ENCODE data around the gene ALDH1L2. TPM values are rescaled to one million over a fixed set of nuclear protein-coding genes. Genes with fewer than 3 reads are reported as not detected.

Gene ALDH1L2
- total RNA-seq, 3 donors from 2014 or later (not counting 1 experiment from before 2014, with no cell fraction given): 1.1 TPM; not detected in 2

GRCh38 chr12:105026411-105026810 lies 57.8 kb downstream of the ALDH1L2 start:
- no peak overlapping the region for H3K27ac Mint-ChIP-seq

GRCh38 chr12:105025890-105026289 lies 58.4 kb downstream of the ALDH1L2 start:
- intact Hi-C loops (cut with micrococcal nuclease): no loop called here
- H3K36me3 Mint-ChIP-seq: no peaks in the 10 kb centered on the region
- H3K9me3 Mint-ChIP-seq: no peaks in the 10 kb centered on the region
- no peak overlapping the region for H3K27ac Mint-ChIP-seq
- ATAC-seq (no peak), DNase-seq (no peak)
- H3K27me3 Mint-ChIP-seq (ENCODE audit: low read depth in 2 of 2): no peaks in the 10 kb centered on the region
- H3K4me3 Mint-ChIP-seq: no peak overlapping the region
- TF ChIP-seq, protein P1, sequence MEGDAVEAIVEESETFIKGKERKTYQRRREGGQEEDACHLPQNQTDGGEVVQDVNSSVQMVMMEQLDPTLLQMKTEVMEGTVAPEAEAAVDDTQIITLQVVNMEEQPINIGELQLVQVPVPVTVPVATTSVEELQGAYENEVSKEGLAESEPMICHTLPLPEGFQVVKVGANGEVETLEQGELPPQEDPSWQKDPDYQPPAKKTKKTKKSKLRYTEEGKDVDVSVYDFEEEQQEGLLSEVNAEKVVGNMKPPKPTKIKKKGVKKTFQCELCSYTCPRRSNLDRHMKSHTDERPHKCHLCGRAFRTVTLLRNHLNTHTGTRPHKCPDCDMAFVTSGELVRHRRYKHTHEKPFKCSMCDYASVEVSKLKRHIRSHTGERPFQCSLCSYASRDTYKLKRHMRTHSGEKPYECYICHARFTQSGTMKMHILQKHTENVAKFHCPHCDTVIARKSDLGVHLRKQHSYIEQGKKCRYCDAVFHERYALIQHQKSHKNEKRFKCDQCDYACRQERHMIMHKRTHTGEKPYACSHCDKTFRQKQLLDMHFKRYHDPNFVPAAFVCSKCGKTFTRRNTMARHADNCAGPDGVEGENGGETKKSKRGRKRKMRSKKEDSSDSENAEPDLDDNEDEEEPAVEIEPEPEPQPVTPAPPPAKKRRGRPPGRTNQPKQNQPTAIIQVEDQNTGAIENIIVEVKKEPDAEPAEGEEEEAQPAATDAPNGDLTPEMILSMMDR (IDR thresholded peaks at IDR 0.05): no peak
- Histone ChIP-seq H3K27me3 (ENCODE audit: control insufficient read depth, insufficient read depth, low read length) (no peaks in the 10 kb centered on the region), H3K36me3 (ENCODE audit: control insufficient read depth, insufficient read depth, low read length) (no peaks in the 10 kb centered on the region), H3K4me1 (ENCODE audit: control insufficient read depth, insufficient read depth, low read length) (no peaks in the 10 kb centered on the region), H3K9me3 (ENCODE audit: control insufficient read depth, insufficient read depth, low read length) (no peaks in the 10 kb centered on the region), H3K4me3 (ENCODE audit: low read length) (no peak overlapping the region), H3K27ac (ENCODE audit: low read length) (no peak overlapping the region)
- peaks cover 0 to 9% of the 10 kb centered on the region in 2 donors for H3K4me1 Mint-ChIP-seq
- 94% methylated on average over 5 of the region's 5 CpGs for WGBS (ENCODE audit: insufficient coverage)

More at GRCh38 chr12:105026411-105026810, 57.8 kb downstream of the ALDH1L2 start:
- Mint-ChIP-seq H3K9me3 (no peaks in the 10 kb centered on the region), H3K4me3 (no peak overlapping the region), H3K36me3 (no peaks in the 10 kb centered on the region), H3K4me1 (peaks cover 0 to 14% of the 10 kb centered on the region in 2 donors), H3K27me3 (ENCODE audit: low read depth in 2 of 2) (no peaks in the 10 kb centered on the region)
- Histone ChIP-seq H3K4me3 (ENCODE audit: low read length) (no peak overlapping the region), H3K27ac (ENCODE audit: low read length) (no peak overlapping the region), H3K4me1 (ENCODE audit: control insufficient read depth, insufficient read depth, low read length) (no peaks in the 10 kb centered on the region), H3K9me3 (ENCODE audit: control insufficient read depth, insufficient read depth, low read length) (no peaks in the 10 kb centered on the region), H3K27me3 (ENCODE audit: control insufficient read depth, insufficient read depth, low read length) (no peaks in the 10 kb centered on the region), H3K36me3 (ENCODE audit: control insufficient read depth, insufficient read depth, low read length) (no peaks in the 10 kb centered on the region)
- ATAC-seq (no peak), DNase-seq (no peak)
- TF ChIP-seq, protein P1 (IDR thresholded peaks at IDR 0.05): no peak
- WGBS (ENCODE audit: insufficient coverage): 95% methylated on average over 3 of the region's 4 CpGs
- intact Hi-C loops (cut with micrococcal nuclease): no loop called here

GRCh38 chr12:105024928-105025327 lies 59.3 kb downstream of the ALDH1L2 start:
- intact Hi-C loops (cut with micrococcal nuclease): no loop called here
- Histone ChIP-seq H3K36me3 (ENCODE audit: control insufficient read depth, insufficient read depth, low read length) (no peaks in the 10 kb centered on the region), H3K9me3 (ENCODE audit: control insufficient read depth, insufficient read depth, low read length) (no peaks in the 10 kb centered on the region), H3K27ac (ENCODE audit: low read length) (no peak overlapping the region), H3K4me1 (ENCODE audit: control insufficient read depth, insufficient read depth, low read length) (no peaks in the 10 kb centered on the region), H3K4me3 (ENCODE audit: low read length) (no peak overlapping the region), H3K27me3 (ENCODE audit: control insufficient read depth, insufficient read depth, low read length) (no peaks in the 10 kb centered on the region)
- peaks cover 0 to 8% of the 10 kb centered on the region in 2 donors for H3K4me1 Mint-ChIP-seq
- no peaks in the 10 kb centered on the region for H3K9me3 Mint-ChIP-seq
- H3K4me3 Mint-ChIP-seq: no peak overlapping the region
- H3K27me3 Mint-ChIP-seq (ENCODE audit: low read depth in 2 of 2): no peaks in the 10 kb centered on the region
- ATAC-seq (no peak), DNase-seq (no peak)
- H3K36me3 Mint-ChIP-seq: no peaks in the 10 kb centered on the region
- TF ChIP-seq, protein P1 (IDR thresholded peaks at IDR 0.05): no peak
- 100% methylated on average over 2 of the region's 2 CpGs for WGBS (ENCODE audit: insufficient coverage)
- H3K27ac Mint-ChIP-seq: no peak overlapping the region

- Mint-ChIP-seq H3K36me3 (no peaks in the 10 kb centered on the region), H3K4me3 (no peak overlapping the region), H3K27me3 (ENCODE audit: low read depth in 2 of 2) (no peaks in the 10 kb centered on the region), H3K27ac (no peak overlapping the region), H3K4me1 (peaks cover 0 to 8% of the 10 kb centered on the region in 2 donors), H3K9me3 (no peaks in the 10 kb centered on the region)
- no peaks in the 10 kb centered on the region for H3K27me3 ChIP-seq (ENCODE audit: control insufficient read depth, insufficient read depth, low read length)
- H3K36me3 ChIP-seq (ENCODE audit: control insufficient read depth, insufficient read depth, low read length): peaks cover 4% of the 10 kb centered on the region
- H3K4me1 ChIP-seq (ENCODE audit: control insufficient read depth, insufficient read depth, low read length): no peaks in the 10 kb centered on the region
- TF ChIP-seq, protein P1 (IDR thresholded peaks at IDR 0.05): no peak
- H3K4me3 ChIP-seq (ENCODE audit: low read length): no peak overlapping the region
- no peak for DNase-seq
- intact Hi-C loops (cut with micrococcal nuclease): no loop called here
- H3K9me3 ChIP-seq (ENCODE audit: control insufficient read depth, insufficient read depth, low read length): no peaks in the 10 kb centered on the region
- ATAC-seq: no peak
- H3K27ac ChIP-seq (ENCODE audit: low read length): no peak overlapping the region
- 100% methylated on average over 3 of the region's 3 CpGs for WGBS (ENCODE audit: insufficient coverage)
Measured at GRCh38 chr12:105020241-105020962, 63.9 kb downstream of the ALDH1L2 start.
